Loucy (cell line): ENCODE measurements around the gene ZCCHC3.

Experiments used
- EZH2phosphoT487 ChIP-seq: fragments of 200-600 bp; IDR thresholded peaks from 2 replicates; pipeline ENCODE4 v1.6.1; 2018; ENCODE audit warnings: antibody characterized with exemption, mild to moderate bottlenecking, moderate library complexity, borderline replicate concordance
- TF ChIP-seq, protein P1 (sequence below): fragments of 200-600 bp; sonication (generic); conservative IDR thresholded peaks from 2 replicates; pipeline ENCODE4 v1.5.1; 2014; ENCODE audit warnings: mild to moderate bottlenecking, antibody characterized with exemption, low read length

DNA sequence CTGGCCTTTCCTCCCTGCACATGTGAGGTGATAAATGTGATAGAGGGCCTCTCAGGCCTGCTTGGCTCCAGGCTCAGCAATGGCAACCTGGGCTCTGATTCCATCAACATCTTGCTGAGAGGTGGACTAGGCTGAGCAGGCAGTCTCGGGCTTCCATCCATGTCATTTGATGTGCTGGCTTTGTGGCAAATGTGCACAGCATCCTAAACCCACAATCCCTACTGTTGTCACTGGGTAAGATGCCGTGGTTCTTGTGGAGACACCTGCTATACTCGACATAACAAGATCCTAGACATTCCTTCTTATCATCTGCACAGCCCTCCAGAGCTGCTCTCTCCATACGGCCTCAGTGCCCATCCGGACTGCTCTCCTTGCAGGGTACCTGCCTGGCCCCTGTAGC is 2.8 kb upstream of the ZCCHC3 start:
- TF ChIP-seq, protein P1, sequence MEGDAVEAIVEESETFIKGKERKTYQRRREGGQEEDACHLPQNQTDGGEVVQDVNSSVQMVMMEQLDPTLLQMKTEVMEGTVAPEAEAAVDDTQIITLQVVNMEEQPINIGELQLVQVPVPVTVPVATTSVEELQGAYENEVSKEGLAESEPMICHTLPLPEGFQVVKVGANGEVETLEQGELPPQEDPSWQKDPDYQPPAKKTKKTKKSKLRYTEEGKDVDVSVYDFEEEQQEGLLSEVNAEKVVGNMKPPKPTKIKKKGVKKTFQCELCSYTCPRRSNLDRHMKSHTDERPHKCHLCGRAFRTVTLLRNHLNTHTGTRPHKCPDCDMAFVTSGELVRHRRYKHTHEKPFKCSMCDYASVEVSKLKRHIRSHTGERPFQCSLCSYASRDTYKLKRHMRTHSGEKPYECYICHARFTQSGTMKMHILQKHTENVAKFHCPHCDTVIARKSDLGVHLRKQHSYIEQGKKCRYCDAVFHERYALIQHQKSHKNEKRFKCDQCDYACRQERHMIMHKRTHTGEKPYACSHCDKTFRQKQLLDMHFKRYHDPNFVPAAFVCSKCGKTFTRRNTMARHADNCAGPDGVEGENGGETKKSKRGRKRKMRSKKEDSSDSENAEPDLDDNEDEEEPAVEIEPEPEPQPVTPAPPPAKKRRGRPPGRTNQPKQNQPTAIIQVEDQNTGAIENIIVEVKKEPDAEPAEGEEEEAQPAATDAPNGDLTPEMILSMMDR = no peak
- no peak for TF ChIP-seq EZH2phosphoT487
